ENCODE data around the gene CYB5R4.

- no peak for TF ChIP-seq CTCF (IDR thresholded peaks at IDR 0.05; ENCODE audit: low read depth, low read length)
- no peak for TF ChIP-seq EZH2phosphoT487 (IDR thresholded peaks at IDR 0.05; ENCODE audit: low read depth)
These were observed 118.8 kb downstream of the CYB5R4 start for GRCh38 chr6:83978324-83978734.
